Occipital lobe (tissue), 2 donors: Measurements from ENCODE around the gene SMIM5. TPM values are rescaled to one million over a fixed set of nuclear protein-coding genes. Genes with fewer than 3 reads are reported as not detected.
A peak's percentile ranks its signal among the peaks of the same experiment; 100 is the strongest.
"Not testable (repeated sequence)": the region's sequence is repeated elsewhere in the genome, so short reads cannot be mapped to it uniquely, and the experiment has no call there.

Experiments
- DNase-seq: peaks from one replicate; lab custom pipeline; 2025; lab: John Stamatoyannopoulos, UW
- total RNA-seq: library from RNA; depleted of rRNA; stranded (reverse); fragments of >200 nt; gene quantifications from one replicate; pipeline ENCODE4 v1.2.3, GENCODE V29; 2014

The SMIM5 gene
- total RNA-seq, 1 donor from 2014 or later: 0.47 TPM

DNA sequence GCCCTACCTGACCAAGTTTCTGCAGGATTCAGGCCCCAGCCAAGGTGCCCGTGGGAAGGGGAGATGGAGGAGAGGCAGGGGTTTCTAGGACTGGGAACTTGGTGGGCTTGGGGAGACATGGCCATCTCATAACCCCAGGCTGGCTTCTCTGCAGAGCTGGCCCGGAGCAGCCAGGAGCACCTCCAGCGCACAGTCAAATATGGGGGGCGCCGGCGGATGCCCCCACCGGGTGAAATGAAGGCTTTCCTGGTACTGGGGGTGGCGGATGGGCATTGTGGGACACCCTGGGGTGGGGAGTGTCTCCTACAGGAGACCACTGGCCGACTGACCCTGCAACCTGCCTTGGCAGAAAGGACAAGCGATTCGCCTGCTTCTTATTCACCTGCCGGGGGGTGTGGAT is 9.2 kb upstream of the SMIM5 start:
- no peak for DNase-seq

DNA sequence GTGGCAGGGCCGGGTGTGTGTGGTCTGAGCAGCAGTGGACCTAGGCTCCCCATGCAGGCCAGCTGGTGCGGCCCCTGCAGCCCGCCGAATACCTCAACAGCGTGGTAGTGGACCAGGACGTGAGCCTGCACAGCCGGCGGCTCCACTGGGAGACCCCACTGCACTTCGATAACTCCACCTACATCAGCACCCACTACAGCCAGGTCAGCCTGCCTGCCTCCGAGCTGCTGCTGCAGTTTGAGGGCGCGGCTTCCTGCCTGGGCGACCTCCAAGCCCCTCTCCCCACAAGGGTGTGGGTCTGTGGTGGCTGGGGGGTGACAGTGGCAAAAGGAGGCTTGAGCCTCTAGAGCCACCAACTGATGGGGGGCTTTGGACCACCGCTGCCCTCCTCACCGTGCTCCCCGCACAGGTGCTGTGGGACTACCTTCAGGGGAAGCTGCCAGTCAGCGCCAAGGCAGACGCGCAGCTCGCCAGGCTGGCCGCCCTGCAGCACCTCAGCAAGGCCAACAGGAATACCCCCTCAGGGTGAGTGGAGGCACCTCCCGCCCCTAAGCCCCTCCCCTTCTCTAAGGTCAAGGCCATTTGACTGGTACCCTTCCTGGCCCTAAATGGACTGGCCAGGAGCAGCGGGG is 8.4 kb upstream of the SMIM5 start:
- DNase-seq: no peak

DNA sequence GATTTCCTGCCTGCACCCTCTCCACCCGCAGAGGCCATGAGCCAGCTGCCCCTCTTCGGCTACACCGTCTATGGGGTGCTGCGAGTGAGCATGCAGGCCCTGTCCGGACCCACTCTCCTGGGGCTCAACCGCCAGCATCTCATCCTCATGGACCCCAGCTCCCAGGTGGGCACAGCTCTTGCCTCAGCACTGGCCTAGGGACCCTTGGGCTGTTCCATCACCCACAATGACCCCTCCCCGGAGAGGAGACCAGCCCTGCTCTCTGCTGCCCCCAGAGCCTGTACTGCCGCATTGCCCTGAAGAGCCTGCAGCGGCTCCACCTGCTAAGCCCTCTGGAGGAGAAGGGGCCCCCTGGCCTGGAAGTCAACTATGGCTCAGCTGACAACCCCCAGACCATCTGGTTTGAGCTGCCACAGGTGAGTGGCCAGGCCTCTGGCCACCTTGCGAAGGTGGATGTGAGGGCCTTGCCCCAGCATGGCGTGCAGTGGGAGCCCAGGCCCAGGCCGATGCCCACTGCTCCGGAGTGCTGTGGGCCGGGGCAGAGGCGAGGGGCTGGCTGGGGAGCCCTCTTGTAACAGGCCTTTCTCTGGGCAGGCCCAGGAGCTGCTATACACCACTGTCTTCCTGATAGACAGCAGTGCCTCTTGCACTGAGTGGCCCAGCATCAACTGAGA is 7.3 kb upstream of the SMIM5 start:
- no peak for DNase-seq

DNA sequence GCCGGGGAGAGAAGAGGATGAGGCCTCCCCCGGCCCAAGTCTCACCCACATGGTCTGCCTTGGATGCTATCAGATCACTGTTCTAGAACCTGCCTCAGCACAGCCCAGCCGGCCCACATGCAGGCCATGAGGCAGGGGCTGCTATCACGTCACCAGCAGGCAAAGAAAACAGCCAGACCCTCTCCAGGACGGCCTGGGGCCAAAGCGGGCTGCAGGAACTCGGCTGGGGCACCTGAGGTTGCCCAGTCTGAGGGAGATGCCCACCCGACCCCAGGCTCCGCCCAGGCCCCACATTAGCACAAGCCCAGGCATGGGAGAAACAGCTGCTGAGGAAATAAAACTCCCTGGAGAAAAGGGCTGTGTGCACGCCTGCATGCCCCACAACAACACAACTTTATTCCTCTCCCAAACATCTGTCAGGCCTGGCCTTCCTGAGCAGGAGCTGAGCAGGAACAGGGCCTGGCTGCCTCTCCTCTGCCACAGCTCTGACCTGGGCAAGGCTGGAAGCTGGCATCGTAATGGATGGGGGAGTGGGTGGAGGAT is 6.7 kb upstream of the SMIM5 start:
- no peak for DNase-seq

DNA sequence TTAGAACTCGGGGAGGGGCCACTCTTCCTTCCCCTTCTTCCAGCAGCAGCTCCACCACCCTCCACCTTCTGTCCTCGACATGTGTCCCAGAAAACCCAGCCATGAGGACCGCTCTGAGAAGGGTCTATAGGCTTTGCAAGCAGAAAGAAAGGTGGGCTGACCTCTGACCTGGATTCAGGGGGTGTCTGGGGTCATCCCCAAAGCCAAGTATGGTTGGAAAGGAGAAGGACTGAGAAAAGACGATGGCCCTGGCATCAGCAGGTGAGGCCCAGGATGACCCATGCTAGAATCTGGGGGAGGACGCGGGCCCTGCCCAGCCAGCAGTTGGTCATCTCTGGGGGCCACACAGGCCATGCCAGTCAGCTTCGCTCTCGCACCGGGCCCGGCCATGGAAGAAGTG is 6.1 kb upstream of the SMIM5 start:
- DNase-seq: no peak

DNA sequence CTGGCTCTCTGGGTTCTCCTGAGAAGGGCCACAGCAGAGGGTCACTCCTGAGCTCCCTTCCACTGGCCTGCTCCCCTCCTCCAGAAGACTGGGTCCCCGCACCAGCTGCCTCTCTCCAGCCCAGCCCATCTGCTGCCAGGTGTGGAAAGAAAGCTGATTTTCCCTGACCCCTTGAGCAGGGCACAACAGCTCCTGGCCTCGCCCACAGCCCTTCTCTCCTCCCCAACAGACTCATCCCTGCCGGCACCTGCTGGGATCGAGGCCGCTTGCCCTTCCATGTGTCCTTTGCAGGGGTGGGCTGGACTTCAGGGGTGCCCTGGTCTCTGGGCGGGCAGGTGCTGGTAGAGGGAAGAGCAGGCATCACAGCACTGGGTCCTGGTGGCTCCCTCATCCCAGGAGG is 4.8 kb upstream of the SMIM5 start:
- DNase-seq: no peak

DNA sequence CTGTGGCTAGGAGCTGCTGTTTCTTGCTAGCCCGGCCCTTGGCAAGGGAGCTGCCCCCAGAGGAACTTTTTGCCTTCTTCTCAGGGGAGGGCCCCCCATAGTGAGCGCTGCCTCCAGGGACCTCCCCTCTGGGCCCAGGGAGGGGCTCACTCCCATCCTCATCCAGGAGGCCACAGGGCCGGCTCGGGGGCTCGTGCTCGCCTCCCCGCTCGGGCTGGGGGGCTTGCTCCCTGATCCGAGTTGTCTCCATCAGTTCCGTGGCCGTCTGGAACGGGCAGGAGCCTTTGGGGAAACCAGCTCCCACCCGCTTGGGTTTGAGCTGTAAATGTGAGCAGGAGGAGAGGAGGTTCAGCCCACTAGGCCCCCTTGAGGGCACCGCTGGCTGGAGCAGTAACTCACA is 4.1 kb upstream of the SMIM5 start:
- no peak for DNase-seq

DNA sequence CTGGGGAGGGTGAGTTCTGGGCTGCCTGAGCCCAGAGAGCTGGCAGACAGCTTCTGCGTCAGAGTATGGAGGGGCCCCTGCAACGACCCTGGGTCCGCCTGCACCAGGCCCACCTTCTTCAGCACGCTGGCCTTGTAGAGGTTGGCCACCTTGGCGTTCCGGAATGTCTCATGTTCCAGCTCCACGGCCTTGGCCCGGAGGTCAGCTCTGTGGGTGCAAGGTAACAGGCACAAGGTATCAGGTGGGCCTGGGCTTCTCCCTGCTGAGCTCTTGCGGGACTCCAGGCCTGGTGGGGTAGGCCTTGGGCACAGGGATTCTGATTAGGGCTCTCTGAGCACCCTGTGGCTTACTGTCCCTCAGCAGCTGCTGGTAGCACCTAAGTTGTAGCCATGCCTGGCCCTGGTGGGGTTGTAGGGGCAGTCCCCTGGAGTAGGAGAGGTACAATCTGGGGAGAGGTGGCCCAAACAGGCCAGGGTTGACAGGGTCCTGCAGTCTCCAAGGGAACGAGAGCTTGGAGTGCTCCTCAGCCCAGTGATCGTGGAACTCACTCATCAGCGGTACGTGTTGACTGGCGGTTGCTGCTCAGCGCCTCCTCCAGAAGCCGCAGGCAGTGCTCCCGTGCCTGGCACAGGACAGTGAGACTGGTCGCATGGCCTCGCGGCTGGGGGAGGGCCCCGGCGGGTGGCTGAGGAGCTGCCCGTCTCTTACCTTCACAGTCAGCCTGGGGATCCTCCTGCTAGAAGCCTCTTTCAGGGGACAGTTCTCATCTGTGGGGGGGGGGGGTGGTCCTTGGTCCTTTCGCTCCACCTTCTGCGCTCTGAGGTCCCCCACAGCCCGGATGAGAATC is 2.9 kb upstream of the SMIM5 start:
- DNase-seq: no peak

DNA sequence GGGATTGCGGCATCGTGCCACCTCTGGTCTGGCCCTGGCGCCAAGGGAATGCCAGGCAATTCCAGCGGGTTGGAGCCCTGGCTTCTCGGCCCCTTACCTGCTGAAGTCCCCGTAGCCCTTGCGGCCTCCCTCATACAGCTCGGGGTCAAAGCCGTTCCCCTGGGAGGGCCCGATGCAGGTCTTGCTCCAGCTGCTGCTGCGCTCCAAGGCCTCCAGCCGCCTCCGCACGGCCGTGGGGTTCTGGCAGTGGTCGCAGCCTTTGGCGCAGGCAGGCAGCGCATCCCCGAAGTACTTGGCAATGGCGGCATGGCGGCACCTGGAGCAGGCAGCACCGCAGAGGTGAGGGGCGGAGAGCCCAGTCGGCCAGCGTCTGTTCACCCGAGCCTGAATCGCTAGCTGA is 1.9 kb upstream of the SMIM5 start:
- no peak for DNase-seq

DNA sequence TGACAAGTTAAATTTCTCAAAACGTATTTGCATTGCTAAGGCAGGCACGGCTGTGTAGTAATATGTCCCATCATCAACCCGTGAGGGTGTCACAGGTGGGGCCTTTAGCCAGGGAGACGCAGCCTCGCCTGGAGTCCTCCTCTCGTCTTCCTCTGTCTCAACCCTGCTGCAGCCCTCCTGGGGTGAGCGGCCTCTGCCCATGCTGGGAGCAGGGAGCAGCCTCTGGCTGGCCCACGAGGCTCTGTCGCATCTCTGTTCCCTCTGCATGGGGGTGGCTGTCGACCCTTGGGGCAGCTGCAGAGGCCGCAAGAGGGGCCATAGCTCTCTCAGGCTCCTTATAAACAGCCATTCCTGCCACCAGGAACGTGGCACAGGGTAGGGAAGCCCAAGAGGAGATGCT is 806 bp upstream of the SMIM5 start:
- DNase-seq: no peak

DNA sequence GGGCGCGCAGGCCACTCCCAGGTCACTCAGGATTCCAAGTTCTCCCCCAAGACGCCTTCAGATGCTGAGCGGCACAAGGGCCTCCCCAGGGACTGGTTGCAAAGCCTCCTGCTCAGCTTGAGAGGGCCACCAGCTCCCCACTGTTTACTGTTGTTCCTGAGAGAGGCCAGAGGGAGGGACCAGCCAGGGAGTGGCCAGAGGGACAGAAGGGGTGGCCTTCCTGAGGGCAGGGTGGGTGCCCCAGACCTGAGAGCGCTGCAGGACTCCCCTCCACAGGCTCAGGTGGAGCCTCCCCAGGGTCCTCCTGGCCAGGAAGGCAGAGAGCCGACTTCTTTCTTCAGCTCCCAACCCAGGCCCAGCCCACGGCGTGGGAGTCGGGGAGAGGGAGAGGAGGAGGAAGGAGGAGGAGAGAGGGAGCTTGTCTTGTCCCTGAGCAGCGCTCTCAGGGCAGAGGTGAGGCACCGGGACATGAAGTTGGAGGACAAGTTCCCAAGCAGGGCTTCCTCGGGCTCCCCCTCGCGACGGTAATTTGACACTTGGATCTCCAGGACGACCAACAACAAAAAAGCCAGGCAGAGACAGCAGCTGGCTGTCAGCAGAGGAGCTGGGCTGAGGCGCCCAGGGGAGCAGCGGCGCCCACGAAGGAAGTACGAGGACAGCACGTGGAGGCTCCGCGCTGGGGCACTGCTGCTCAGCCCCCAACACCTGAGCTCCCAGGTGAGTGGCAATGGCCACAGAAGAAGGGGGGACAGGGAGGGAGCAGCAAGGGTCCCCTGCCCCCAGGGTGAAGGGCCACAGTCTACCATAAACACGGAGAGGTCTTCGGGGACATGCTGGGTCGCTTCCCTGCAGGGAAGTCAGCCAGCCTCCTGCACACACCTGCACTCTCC is 497 bp downstream of the SMIM5 start:
- peak; percentile 81 for DNase-seq

DNA sequence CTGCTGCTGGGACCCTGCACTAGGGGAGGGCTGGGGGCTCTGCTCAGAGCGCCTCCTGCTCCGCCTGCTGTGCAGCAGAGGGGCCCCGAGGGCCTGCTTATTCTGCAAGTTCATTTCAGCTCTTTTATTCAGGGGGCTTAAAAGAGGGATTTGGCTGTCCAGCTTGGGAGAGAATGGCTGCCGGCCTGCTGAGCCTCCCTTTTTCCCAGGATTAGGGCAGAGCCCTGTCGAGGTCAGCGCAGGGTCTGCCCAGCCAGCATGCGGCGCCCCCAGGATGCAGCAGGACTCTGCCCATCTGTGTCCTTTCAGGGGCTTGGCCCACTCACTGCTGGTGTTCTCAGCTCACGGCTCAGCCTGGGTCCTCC is 1.1 kb downstream of the SMIM5 start:
- no peak for DNase-seq

DNA sequence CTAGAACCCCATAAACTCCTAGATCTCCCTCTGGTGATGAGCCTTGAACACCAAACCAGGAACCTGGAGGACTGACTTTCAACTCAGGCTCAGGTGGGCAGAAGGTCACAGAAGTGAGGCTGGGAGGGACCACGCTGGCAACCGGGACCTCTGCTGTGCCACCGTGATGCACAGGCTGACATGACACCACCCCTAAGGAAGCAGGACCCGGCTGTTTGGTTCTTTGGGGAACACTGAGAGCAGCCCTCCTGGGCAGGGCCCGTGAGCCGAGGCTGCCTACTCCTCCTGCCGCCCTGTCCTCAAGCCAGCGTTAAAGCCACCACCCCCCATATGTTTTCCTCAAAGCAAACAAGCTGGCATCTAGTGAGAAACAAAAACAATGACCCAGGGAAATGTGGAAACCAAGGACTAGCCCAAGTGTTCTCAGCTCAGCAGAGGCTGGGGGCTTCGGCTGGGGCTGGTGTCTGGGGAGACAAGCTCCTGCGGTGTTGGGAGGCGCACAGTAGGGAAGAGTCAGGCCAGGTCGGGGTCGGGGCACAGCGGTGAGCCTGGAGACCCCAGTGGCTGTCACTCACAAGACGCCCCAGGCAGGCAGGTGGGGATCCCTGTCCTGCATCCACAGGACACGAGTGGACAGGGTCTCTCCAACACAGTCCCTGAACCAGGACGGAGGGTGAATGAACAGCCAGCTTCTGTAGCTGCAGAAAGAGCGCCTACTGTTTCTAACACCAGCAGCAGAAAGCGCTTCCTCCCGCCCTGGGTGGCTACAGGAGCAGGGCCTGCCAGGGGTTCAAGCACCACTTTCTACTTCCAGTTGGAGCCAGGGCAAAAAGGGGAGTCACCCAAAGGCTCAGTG is 1.7 kb downstream of the SMIM5 start:
- DNase-seq: no peak

DNA sequence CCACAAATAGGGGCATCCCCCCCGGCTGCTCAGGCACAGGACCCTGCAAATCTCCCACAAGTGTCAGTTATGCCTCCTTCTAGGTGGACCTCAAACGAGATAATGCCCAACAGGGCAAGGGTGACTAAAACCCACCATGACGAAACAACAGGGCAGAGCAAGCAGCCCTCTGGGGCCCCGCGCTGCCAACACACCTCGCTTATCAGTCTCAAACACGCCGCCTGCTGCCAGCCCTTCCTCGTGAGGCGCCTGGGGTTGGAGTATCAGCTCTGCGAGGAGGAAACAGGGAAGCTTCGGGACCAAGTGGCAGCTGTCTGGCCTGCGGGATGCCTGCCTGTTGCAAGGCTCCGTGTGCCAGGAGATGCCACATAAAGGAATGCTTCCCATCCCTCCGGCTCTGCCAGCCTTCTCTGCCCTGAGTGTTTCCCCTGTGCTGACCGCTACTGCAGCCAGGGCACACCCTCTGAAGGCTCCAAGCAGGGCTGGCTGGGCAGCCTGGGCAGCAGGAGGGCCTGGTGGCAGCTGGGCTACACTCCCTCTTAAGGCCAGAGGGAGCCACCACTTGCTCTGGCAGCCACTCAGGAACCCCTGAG is 2.5 kb downstream of the SMIM5 start:
- no peak for DNase-seq

DNA sequence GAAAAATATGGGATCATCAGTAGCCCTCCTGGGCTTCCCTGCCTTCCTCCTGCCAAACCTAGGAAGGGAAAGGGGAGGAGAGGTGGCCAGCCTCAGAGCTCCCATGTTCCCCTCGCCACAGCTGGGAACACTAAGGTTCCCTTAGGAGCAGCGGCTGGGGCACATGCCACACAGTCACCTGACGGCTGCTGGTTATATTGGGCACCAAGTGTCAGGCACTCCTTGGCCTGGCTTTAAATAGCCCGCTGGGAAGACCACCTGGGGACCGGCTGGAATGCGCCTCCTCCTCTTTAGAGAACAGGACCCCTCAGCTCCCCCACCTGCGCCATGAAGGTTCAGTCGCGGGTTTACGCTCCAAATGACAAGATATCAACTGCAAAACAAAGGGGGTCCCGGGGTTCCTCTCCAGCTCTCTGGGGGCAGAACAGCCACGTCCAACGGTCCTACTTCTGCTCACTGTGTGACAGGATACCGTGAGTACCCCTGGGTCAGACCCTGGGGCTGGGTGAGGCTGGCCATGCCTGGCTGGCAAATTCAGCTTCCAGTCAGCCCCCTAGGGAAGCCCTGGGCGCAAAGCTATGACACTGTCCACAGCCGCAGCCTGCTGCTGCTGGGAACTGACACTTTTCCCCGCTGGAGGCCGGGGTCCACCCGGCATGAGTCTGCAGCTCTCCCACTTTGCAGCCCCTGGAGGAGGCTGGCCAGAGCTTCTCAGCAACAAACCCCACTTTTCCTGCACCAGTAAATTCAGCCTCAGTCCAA is 3.3 kb downstream of the SMIM5 start:
- no peak for DNase-seq

DNA sequence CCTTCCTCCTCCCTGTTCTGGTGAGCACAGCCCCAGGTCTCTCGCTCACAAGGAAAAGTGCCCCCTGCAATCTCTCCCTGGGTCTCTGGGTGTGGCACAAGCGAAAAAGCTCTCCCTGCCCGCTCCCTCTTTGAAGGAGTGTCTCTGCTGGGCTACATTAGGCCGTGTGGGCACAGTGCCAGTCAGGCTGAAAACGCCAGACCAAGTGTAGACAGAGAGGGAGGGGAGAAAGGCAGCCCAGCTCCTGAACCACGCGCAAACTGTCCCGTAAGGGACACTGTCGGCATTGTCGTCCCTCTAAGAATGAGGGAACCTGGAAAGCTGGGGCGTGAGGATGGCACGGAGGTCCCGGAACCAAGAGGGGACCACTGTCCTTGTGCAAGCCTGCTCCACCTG is 3.9 kb downstream of the SMIM5 start:
- DNase-seq: no peak

DNA sequence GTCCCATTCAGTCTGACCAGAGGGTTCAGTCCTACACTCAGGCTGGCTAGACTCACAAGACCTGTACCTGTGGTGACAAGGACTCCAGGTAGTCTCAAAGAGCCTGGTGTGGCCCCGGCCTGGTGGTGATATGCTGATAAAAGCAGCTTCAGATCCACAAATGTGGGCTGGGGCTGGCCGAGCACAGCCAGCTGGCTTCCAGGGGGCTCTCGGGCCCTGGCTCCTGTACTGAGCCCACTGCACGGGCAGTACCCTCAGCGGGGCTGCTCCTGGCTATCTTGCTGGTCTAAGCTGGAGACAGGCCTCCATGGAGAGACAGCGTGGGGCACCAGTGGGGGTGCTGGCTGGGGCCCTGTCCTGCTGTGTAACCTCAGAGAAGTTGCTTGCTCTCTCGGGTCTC is 4.3 kb downstream of the SMIM5 start:
- DNase-seq: no peak

DNA sequence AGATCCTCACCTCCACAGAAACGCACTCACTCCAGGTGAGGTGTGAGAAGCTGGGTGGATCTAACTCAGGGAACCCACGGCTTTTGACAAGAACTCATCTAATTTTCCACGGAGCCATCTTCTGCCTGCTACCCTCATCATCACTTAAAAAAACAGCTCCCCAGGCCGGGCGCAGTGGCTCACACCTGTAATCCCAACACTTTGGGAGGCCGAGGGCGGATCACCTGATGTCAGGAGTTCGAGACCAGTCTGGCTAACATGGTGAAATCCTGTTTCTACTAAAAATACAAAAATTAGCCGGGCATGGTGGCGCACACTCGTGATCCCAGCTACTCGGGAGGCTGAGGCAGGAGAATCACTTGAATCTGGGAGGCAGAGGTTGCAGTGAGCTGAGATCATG is 4.8 kb downstream of the SMIM5 start:
- DNase-seq: not testable (repeated sequence)

DNA sequence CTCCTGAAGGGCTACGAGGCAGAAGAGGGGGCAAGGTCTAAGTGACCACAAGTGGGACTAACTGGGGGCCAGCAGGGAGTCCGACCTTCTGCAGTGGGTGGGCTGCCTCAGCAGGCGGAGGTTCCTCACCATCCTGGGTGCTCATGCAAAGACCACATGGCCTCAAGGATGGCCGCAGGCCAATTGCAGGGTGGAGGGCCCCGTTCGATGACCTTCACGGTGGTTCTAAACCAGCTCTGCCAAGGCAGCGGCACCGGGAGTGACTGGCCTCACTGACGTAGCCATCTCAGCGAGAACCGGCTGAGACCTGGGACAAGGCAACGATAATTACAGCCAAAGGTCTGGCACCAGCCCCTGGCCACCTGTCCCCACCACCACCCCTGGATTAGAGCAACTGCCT is 5.7 kb downstream of the SMIM5 start:
- no peak for DNase-seq
